Thoracic aorta (tissue), 2 donors: ENCODE results near the gene UIMC1. TPM values are rescaled to one million over a fixed set of nuclear protein-coding genes. Genes with fewer than 3 reads are reported as not detected.

Experiments
- ATAC-seq: fragments of 150-250 bp; one replicate; pipeline ENCODE4 v1.8.0; 2017; ENCODE audit warnings: low read depth; ENCODE audit not compliant: insufficient number of reproducible peaks, low FRiP score
- DNase-seq: peaks from one replicate; pipeline ENCODE4 v3.0.0-alpha.2; 2020; ENCODE audit warnings: low spot score
- H3K27ac ChIP-seq, 2 donors: fragments of 200-600 bp; sonication (generic); 1 replicate in 1 of 2; 2 replicates in 1 of 2; pipeline ENCODE4 v1.5.1; 2016; ENCODE audit warnings: mild to moderate bottlenecking in 2 of 2, moderate library complexity in 2 of 2
- H3K27me3 ChIP-seq: fragments of 200-600 bp; sonication (generic); replicated peaks from 2 replicates; pipeline ENCODE4 v1.6.0; 2016; ENCODE audit warnings: mild to moderate bottlenecking; ENCODE audit not compliant: insufficient read depth
- H3K36me3 ChIP-seq: fragments of 200-600 bp; sonication (generic); one replicate; pipeline ENCODE4 v1.5.1; 2016
- H3K4me1 ChIP-seq, 2 donors: fragments of 200-600 bp; sonication (generic); 1 replicate in 1 of 2; 2 replicates in 1 of 2; pipeline versions ENCODE4 v1.5.1 to v1.6.0; 2016; ENCODE audit warnings: low read depth in 2 of 2, mild to moderate bottlenecking in 1 of 2; ENCODE audit not compliant: control insufficient read depth in 1 of 2
- H3K4me3 ChIP-seq: fragments of 200-600 bp; sonication (generic); 2 replicates; pipeline ENCODE4 v1.5.1; 2016; ENCODE audit warnings: mild to moderate bottlenecking
- H3K9me3 ChIP-seq: fragments of 200-600 bp; sonication (generic); 2 replicates; pipeline ENCODE4 v1.5.1; 2016
- CTCF ChIP-seq: fragments of 200-600 bp; sonication (generic); IDR thresholded peaks from one replicate; pipeline ENCODE4 v1.5.1; 2019; ENCODE audit warnings: antibody characterized with exemption
- total RNA-seq, 2 donors: library from RNA; depleted of rRNA; stranded (reverse); fragments of >200 nt; gene quantifications; one replicate each; pipeline versions ENCODE4 v1.1.0 to v1.2.3, GENCODE V29; 2016

The UIMC1 gene
- total RNA-seq, 2 donors from 2014 or later, result 27.3 to 40.9 TPM

DNA sequence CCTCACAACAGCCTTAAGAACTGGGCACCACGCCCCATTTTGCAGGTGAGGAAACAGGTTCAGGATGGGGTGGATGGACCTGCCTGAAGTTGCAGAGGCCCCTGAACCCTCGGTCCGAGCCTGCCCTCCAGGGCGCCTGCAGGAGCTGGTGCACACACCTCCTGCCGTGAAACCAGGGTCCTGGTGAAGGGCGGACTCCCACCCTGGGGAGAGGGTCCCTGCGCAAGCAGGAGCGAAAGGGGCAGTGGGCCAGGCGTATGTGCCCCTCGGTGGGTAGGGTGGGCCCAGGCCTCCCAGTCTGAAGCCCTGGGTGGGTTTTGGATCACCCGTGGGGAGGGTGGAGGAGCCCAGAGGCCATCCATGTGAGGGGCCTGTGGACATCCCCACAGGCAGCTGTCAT, 145.3 kb downstream of the UIMC1 start:
- no peak overlapping the region for H3K4me3 ChIP-seq
- ATAC-seq, result no peak
- H3K9me3 ChIP-seq, result no peaks in the 10 kb centered on the region
- H3K27me3 ChIP-seq, result no peaks in the 10 kb centered on the region
- TF ChIP-seq CTCF, result no peak
- no peaks in the 10 kb centered on the region for H3K36me3 ChIP-seq
- H3K27ac ChIP-seq, result no peak overlapping the region
- DNase-seq, result no peak
- no peaks in the 10 kb centered on the region for H3K4me1 ChIP-seq

DNA sequence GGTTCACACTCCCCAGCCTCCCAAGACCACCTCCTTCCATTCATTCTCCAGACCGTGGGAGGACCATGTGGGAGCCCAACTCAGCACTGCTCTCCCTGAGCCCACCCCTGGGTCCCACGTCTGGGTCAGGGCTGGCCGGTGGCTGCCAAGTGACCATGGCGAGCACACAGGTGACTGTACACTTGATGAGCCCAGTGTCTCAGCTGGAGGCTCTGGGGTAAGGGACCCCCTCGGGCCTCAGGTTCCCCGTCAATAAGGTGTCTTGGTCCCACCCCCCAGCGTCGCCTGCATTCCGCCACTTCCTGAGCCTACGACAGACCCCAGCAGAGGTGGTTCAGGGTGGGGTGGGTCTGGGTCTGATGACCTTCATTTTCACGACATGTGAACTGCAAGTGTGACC, 146.2 kb downstream of the UIMC1 start:
- Histone ChIP-seq H3K9me3 (no peaks in the 10 kb centered on the region), H3K27ac (no peak overlapping the region), H3K27me3 (no peaks in the 10 kb centered on the region), H3K4me3 (no peak overlapping the region), H3K36me3 (no peaks in the 10 kb centered on the region), H3K4me1 (no peaks in the 10 kb centered on the region)
- no peak for TF ChIP-seq CTCF
- DNase-seq (no peak), ATAC-seq (no peak)

DNA sequence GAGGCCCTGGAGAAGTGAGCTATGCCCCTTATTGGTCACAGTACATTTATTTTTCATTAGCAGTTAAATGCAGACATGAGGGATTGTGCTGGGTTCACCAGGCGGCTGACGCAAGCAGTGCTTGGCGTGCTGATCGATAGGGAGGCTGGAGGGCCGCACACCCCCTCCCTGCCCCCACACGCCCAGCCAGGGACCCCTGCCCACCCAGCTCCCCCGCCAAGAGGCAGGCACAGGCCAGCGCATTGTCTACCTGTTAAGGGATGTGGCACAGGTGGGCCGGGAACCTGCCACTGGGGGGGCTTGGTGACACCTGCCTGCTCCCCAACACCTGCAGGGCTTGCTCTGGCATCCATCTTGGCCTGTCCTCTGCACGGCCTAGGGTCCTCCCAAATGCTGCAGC, 146.7 kb downstream of the UIMC1 start:
- H3K27ac ChIP-seq, result no peak overlapping the region
- H3K4me3 ChIP-seq, result no peak overlapping the region
- no peak for TF ChIP-seq CTCF
- ATAC-seq, result no peak
- no peaks in the 10 kb centered on the region for H3K36me3 ChIP-seq
- no peak for DNase-seq
- H3K27me3 ChIP-seq, result no peaks in the 10 kb centered on the region
- no peaks in the 10 kb centered on the region for H3K9me3 ChIP-seq
- H3K4me1 ChIP-seq, result no peaks in the 10 kb centered on the region

GRCh38 chr5:176857894-176858273, 148.7 kb downstream of the UIMC1 start:
- Histone ChIP-seq H3K36me3 (no peaks in the 10 kb centered on the region), H3K4me3 (no peak overlapping the region), H3K27ac (no peak overlapping the region), H3K4me1 (no peaks in the 10 kb centered on the region), H3K27me3 (no peaks in the 10 kb centered on the region), H3K9me3 (no peaks in the 10 kb centered on the region)
- TF ChIP-seq CTCF, result no peak
- ATAC-seq, result no peak
- DNase-seq, result no peak

DNA sequence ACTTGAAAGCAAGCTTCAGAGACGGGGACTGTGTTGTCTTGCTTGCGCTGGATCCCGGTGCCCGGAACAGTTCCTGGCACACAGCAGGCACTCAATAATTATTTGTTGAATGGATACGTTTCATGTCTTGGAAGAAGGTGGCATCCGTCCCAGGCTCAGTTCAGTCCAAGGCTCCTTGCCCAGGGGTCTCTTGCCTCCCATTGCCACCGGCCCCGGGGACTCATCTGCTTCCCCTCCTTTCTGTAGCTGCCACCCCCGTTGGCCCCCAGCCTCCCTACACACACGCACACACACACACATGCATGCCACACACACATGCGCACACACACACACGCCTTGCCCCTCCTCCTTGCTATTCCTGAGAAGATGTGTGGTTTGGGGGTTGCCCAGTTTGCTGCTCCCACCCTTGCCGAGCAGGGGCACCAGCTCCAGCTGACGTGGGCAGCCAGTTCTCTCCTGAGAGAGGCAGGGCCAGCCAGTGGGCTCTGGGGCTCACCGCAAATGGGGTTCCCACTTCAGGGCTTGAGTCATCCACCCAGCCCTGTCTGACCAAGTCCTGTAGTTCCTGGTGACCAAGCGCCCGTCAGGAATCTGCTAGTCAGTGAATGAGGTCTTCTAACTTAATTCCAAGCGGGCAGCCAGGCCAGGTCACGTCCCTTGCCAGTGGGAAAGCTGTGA, 149.2 kb downstream of the UIMC1 start:
- TF ChIP-seq CTCF, result no peak
- Histone ChIP-seq H3K27me3 (no peaks in the 10 kb centered on the region), H3K36me3 (no peaks in the 10 kb centered on the region), H3K27ac (no peak overlapping the region), H3K4me1 (no peaks in the 10 kb centered on the region), H3K4me3 (no peak overlapping the region), H3K9me3 (no peaks in the 10 kb centered on the region)
- DNase-seq (no peak), ATAC-seq (no peak)
